NCI-H187 treated with DMSO at 0.1 percent for 48 hours (cell line): Measurements from ENCODE around the gene GYPC.
"Not testable (repeated sequence)": the region's sequence is repeated elsewhere in the genome, so short reads cannot be mapped to it uniquely, and the experiment has no call there.

ENCODE experiments used
- DNase-seq: peaks from one replicate; lab custom pipeline; 2025; lab: John Stamatoyannopoulos, UW

The GYPC gene, protein sequence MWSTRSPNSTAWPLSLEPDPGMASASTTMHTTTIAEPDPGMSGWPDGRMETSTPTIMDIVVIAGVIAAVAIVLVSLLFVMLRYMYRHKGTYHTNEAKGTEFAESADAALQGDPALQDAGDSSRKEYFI

DNA sequence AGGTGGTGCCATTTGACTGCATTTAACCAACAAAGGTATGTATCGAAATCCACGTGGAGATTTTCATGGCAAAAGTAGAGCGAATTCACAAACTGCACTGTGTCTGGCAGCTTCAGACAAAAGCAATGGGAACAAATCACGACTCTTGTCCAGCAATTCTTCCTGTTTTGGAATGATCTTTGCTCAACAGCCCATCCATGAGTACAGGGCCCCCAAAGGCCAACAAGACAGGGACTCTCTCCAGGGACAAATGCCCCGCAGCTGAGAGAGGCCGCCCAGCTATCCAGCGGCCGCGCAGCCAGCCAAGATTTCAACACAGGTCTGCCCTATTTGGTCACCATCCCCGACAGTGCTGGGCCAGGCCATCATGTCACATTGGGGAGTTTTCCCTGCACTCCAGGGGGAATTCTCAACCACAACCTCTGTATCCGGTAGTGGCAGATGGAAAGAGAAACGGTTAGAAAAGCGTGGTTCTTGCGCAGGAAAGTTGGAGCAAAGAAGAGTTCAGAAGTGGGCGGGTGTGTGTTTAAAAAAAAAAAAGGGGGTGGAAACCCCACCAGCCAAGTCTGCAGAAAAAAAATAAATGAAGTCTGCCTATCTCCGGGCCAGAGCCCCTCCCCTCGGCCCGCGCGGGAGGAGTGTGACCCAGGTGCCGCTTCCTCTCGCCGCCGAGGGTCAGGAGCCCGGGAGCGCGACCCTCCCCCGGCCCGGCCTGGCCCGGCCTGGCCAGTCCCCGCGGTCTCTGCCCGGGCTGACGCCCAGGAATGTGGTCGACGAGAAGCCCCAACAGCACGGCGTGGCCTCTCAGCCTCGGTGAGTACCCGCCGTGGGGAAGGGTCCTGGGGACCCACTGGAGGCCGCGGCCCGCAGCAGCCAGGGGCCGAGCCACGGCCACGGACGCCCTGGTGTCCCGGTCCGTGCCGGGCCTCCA is at the start of gene GYPC:
Gene GYPC, plus strand, starts transcription at position 659 of the 931 bp plus-strand sequence. Its CDS starts 106 bp downstream, at position 765.
- no peak for DNase-seq

- no peak for DNase-seq
These were observed 41.3 kb upstream of the GYPC start for GRCh38 chr2:126614524-126615227.

GRCh38 chr2:126616606-126617069 is 39.3 kb upstream of the GYPC start:
- DNase-seq: no peak

GRCh38 chr2:126620302-126620701 is 35.7 kb upstream of the GYPC start:
- no peak for DNase-seq

- no peak for DNase-seq
These were observed 33.0 kb upstream of the GYPC start for GRCh38 chr2:126623000-126623399.

GRCh38 chr2:126627643-126628042 is 28.3 kb upstream of the GYPC start:
- no peak for DNase-seq

- no peak for DNase-seq
These were observed 21.6 kb upstream of the GYPC start for GRCh38 chr2:126634273-126634861.

- DNase-seq: no peak
These were observed 20.7 kb upstream of the GYPC start for GRCh38 chr2:126635281-126635680.

- DNase-seq: no peak
These were observed 20.2 kb upstream of the GYPC start for GRCh38 chr2:126635736-126636135.

DNA sequence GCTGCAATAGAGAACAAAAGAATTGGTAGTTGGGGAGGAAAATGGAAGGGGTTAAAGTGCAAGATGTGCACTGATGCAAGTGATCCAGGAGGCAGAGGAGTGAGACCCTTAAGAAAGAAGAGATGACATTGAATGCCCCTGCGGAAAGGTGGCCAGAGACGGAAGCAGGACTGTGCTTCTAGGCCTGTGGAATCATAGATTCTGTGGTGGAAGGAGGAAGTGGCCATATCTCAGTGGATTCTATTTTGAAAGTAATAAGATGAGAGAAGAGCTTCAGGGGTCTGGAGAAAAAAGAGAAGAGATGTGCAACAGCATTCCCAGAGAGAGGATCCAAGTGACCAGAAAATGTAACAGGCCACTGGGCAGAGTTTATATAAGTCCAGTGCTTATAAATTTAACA is 18.6 kb upstream of the GYPC start:
- DNase-seq: no peak

DNA sequence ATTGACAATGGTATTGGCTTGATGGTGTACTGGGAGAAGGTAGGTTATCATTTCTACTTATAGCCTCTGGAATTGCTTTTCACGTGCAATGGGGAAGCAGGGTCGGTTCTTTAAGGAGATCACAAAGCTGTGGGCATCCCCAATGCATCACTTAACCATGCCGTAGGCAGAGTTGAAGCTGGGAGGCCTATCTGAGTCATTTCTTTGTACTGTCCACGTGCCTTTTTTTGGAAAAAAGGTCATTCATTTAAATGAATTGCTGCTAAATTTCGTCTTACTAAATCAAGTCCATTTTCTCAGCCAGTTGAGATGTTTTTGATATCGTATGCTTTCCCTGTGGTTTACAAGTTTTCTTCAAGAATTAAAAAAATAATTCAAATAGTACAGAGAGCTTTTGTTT is 17.2 kb upstream of the GYPC start:
- DNase-seq: no peak

GRCh38 chr2:126639276-126639675 is 16.7 kb upstream of the GYPC start:
- no peak for DNase-seq

GRCh38 chr2:126641294-126641693 is 14.7 kb upstream of the GYPC start:
- not testable (repeated sequence) for DNase-seq

- no peak for DNase-seq
These were observed 13.9 kb upstream of the GYPC start for GRCh38 chr2:126642031-126642430.

GRCh38 chr2:126643431-126643830 is 12.5 kb upstream of the GYPC start:
- no peak for DNase-seq

- no peak for DNase-seq
These were observed 12.0 kb upstream of the GYPC start for GRCh38 chr2:126643972-126644371.

DNA sequence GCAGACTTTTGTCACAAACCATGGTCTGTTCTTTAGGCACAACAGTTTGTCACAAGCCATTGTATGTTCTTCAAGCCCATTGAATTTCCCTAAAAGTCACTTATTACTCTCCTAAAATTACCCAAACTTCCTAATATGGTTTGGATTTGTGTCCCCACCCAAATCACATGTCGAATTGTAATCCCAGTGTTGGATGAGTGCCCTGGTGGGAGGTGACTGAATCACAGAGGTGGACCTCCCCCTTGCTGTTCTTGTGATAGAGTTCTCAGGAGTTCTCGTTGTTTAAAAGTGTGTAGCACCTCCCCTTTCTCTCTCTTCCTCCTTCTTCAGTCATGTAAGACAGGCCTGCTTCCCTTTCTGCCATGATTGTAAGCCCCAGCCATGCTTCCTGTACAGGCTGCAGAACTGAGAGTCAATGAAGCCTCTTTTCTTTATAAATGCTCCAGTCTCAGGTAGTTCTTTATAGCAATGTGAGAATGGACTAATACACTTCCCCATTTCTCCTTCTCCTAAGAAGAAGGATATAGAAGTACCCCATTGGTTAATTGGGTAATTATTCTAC is 11.2 kb upstream of the GYPC start:
- no peak for DNase-seq

GRCh38 chr2:126645211-126645618 is 10.7 kb upstream of the GYPC start:
- no peak for DNase-seq

GRCh38 chr2:126646026-126646425 is 9.9 kb upstream of the GYPC start:
- no peak for DNase-seq

DNA sequence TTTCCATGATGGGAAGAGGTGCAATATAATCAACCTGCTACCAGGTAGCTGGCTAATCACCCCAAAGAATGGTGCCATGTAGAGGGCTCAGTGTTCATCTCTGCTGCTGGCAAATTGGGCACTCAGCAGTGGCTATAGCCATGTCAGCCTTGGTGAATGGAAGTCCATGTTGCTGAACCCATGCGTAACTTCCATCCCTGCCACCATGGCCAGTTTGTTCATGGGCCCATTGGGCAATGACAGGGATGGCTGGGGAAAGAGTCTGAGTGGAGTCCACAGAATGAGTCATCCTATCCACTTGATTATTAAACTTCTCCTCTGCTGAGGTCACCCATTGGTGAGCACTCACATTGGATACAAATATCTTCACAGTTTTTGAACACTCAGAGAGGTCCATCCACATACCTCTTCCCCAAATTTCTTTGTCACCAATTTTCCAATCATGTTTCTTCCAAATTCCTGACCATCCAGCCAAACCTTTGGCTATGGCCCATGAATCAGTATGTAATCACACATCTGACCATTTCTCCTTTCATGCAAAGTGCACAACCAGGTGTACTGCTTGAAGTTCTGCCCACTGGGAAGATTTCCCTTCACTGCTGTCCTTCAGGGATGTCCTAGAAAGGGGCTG is 8.1 kb upstream of the GYPC start:
- DNase-seq: not testable (repeated sequence)

- not testable (repeated sequence) for DNase-seq
These were observed 7.6 kb upstream of the GYPC start for GRCh38 chr2:126648345-126648786.
